Glutamatergic neuron (in vitro differentiated cells): ENCODE data around the gene PVALB. TPM values are rescaled to one million over a fixed set of nuclear protein-coding genes. Genes with fewer than 3 reads are reported as not detected.

Experiments
- DNase-seq: peaks from one replicate; pipeline ENCODE4 v3.0.0; 2022
- H3K27ac Mint-ChIP-seq: one replicate; pipeline ENCODE4 v1.8.0; 2020; ENCODE audit warnings: mild to moderate bottlenecking, mixed read lengths, inconsistent platforms; ENCODE audit not compliant: unreplicated experiment
- H3K27me3 Mint-ChIP-seq: one replicate; pipeline ENCODE4 v1.8.0; 2020; ENCODE audit warnings: mild to moderate bottlenecking, moderate library complexity, mixed read lengths, inconsistent platforms; ENCODE audit not compliant: unreplicated experiment
- H3K36me3 Mint-ChIP-seq: one replicate; pipeline ENCODE4 v1.8.0; 2020; ENCODE audit warnings: mild to moderate bottlenecking, mixed read lengths, inconsistent platforms; ENCODE audit not compliant: unreplicated experiment
- H3K4me1 Mint-ChIP-seq: one replicate; pipeline ENCODE4 v1.8.0; 2020; ENCODE audit warnings: mild to moderate bottlenecking, low read depth, mixed read lengths, inconsistent platforms; ENCODE audit not compliant: unreplicated experiment
- H3K4me3 Mint-ChIP-seq: one replicate; pipeline ENCODE4 v1.8.0; 2020; ENCODE audit warnings: mild to moderate bottlenecking, mixed read lengths, inconsistent platforms; ENCODE audit not compliant: unreplicated experiment
- H3K9me3 Mint-ChIP-seq: one replicate; pipeline ENCODE4 v1.8.0; 2020; ENCODE audit warnings: mild to moderate bottlenecking, moderate library complexity, mixed read lengths, inconsistent platforms; ENCODE audit not compliant: unreplicated experiment
- total RNA-seq: library from RNA; stranded (reverse); fragmentation: NEBNext Ultra II Directional; extraction: Animal tissue kit (Norgen Biotek cat#: 25700); gene quantifications from one replicate; pipeline ENCODE4 v1.2.1, GENCODE V29; 2021; ENCODE audit not compliant: unreplicated experiment
- TF ChIP-seq, protein P1 (sequence below): fragments of 200-600 bp; sonication (generic); IDR thresholded peaks from one replicate; pipeline ENCODE4 v1.5.0; 2021; ENCODE audit not compliant: partially characterized antibody, unreplicated experiment

Gene PVALB
- total RNA-seq, 1 donor from 2014 or later = not detected

DNA sequence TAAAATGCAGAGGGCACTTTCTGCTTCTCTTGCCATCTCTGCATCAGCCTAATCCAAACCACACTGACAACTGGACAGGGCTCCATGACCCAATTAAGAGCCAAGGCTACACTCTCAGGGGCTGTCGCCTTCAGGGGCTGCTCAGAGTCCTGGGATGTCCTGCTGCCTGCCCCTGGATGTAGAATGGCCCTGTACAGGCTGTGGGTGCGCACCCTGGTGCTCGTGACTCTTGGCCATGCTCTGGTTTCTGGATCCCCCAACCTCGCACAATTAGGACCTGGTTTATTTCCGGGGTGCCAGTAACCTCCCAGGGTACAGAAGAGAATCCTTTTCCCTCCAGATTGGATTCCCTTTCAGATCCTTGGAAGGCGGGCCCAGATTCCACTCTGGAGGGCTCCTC, 52.2 kb downstream of the PVALB start:
- no peak overlapping the region for H3K4me3 Mint-ChIP-seq
- H3K9me3 Mint-ChIP-seq = peaks cover 4% of the 10 kb centered on the region
- H3K4me1 Mint-ChIP-seq = peaks cover 1% of the 10 kb centered on the region
- no peak for DNase-seq
- peaks cover 15% of the 10 kb centered on the region for H3K36me3 Mint-ChIP-seq
- no peak overlapping the region for H3K27ac Mint-ChIP-seq
- TF ChIP-seq, protein P1, sequence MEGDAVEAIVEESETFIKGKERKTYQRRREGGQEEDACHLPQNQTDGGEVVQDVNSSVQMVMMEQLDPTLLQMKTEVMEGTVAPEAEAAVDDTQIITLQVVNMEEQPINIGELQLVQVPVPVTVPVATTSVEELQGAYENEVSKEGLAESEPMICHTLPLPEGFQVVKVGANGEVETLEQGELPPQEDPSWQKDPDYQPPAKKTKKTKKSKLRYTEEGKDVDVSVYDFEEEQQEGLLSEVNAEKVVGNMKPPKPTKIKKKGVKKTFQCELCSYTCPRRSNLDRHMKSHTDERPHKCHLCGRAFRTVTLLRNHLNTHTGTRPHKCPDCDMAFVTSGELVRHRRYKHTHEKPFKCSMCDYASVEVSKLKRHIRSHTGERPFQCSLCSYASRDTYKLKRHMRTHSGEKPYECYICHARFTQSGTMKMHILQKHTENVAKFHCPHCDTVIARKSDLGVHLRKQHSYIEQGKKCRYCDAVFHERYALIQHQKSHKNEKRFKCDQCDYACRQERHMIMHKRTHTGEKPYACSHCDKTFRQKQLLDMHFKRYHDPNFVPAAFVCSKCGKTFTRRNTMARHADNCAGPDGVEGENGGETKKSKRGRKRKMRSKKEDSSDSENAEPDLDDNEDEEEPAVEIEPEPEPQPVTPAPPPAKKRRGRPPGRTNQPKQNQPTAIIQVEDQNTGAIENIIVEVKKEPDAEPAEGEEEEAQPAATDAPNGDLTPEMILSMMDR = no peak
- peaks cover 4% of the 10 kb centered on the region for H3K27me3 Mint-ChIP-seq

DNA sequence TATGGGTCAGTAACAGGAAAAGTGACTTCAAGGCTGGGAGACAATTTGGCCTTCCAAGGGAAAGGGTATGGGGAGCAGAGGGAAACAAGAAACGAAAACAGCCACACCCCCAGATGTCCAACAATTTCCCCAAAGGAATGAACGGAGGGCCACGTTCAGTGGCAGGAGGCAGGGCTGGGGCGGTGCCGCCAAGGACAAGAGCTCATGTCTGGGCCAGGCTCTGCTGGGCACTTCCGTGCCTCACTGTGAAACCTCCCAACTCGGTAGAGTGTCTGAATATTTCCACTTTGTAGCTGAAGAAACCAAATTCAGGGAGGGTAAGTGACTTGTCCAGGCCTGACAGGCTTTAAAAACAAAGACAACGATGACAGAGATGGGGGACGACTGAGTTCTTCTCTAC, 52.8 kb downstream of the PVALB start:
- Mint-ChIP-seq H3K27ac (no peak overlapping the region), H3K4me1 (peaks cover 1% of the 10 kb centered on the region), H3K4me3 (no peak overlapping the region), H3K27me3 (peaks cover 2% of the 10 kb centered on the region), H3K9me3 (peaks cover 4% of the 10 kb centered on the region), H3K36me3 (peaks cover 15% of the 10 kb centered on the region)
- no peak for DNase-seq
- TF ChIP-seq, protein P1 = no peak

DNA sequence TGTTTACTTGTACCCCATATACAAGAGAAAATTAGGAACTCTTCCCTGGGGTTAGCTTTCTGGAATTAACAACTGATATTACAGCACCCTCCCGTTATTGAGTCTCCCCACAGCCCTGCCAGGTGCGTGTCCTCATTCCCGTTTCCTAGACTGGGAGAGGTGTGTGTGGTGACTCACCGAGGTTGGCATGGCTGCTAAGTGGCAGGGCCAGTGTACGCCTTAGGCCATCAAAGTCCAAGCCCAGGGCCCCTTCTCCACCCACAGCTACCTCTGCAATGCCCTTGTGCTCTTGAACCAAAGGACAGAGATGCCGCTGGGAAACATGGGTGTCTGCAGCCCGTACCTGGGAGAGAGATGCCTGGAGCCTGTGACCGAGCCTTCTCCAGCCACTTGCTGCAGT, 53.3 kb downstream of the PVALB start:
- TF ChIP-seq, protein P1 = no peak
- Mint-ChIP-seq H3K4me1 (peaks cover 2% of the 10 kb centered on the region), H3K4me3 (no peak overlapping the region), H3K27ac (no peak overlapping the region), H3K36me3 (peaks cover 10% of the 10 kb centered on the region), H3K9me3 (peaks cover 4% of the 10 kb centered on the region), H3K27me3 (peaks cover 1% of the 10 kb centered on the region)
- DNase-seq = no peak

DNA sequence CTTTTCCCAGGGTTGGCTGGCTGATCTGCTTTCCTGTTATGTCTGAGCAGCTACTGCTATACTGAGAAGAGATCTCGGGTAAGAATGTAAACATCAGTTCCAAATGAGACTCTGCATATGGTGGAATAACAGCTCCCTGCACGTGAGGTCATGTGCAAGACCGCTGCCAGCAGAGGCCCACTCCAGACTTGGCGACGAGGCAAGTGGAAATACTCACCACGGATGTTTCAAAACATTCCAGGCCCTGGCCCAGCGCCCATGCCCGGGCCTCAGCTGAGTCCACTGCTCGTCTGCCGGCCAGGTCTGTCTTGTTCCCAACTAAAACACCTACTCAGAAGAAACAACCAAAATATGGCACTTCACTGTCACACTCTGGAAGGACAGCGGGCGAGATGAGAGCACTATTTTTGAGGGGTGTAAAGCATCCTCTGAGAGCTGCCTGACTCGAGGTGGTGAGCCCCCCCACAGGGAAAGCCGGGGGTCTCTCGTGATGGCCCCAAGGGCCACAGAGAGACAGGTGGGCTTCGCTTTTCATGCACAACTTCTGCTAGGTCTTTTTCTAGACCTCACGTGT, 54.1 kb downstream of the PVALB start:
- TF ChIP-seq, protein P1 = no peak
- H3K4me1 Mint-ChIP-seq = peaks cover 5% of the 10 kb centered on the region
- DNase-seq = no peak
- H3K4me3 Mint-ChIP-seq = no peak overlapping the region
- H3K27ac Mint-ChIP-seq = no peak overlapping the region
- peaks cover 9% of the 10 kb centered on the region for H3K36me3 Mint-ChIP-seq
- H3K9me3 Mint-ChIP-seq = peaks cover 4% of the 10 kb centered on the region
- no peaks in the 10 kb centered on the region for H3K27me3 Mint-ChIP-seq

DNA sequence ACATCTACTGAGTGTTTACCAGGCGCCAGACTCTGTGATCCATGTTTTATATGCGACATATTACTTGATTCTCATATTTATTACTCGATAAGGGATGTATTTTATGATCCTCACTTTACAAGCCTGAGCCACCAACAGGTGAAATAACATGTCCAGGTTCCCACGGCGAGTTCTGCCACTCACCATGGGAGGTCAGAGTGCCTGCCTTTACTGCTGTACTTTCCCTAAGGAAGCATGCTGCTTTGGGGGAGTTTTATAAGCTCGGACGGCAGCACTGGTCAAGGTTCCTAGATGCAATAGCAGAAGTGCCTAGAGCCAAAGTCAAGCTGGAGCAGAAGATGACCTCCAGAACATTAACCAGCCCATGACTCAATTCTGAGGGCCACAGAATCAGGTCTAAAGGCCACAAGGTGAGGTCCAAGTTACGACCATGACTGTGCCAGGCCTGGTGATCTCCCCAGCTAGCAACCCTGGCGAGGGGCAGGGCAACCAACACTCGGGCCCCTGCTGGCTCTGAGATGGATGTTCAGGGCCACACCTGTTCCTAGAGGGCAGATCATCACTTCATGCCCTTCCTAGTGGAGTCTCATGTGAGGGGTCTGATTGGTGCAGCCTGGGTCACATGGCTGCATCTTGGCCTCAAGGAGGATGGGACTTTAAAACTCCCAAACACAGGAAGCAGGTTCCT, 55.1 kb downstream of the PVALB start:
- H3K4me3 Mint-ChIP-seq = no peak overlapping the region
- no peak for DNase-seq
- H3K9me3 Mint-ChIP-seq = peaks cover 3% of the 10 kb centered on the region
- no peaks in the 10 kb centered on the region for H3K27me3 Mint-ChIP-seq
- peaks cover 5% of the 10 kb centered on the region for H3K4me1 Mint-ChIP-seq
- TF ChIP-seq, protein P1 = no peak
- H3K27ac Mint-ChIP-seq = no peak overlapping the region
- peaks cover 9% of the 10 kb centered on the region for H3K36me3 Mint-ChIP-seq
